ENCODE data around the gene TMA7B. TPM values are rescaled to one million over a fixed set of nuclear protein-coding genes. Genes with fewer than 3 reads are reported as not detected.
A peak's percentile ranks its signal among the peaks of the same experiment; 100 is the strongest.

TMA7B gene
- total and polyA plus RNA-seq, 2 of the 4 experiments (the other 2 are of a cell fraction), result not detected

- TF ChIP-seq POLR2A (IDR thresholded peaks at IDR 0.05; ENCODE audit: low read depth, low read length) (no peak), BHLHE40 (IDR thresholded peaks at IDR 0.05; ENCODE audit: low read depth, low read length) (peak; percentile 31; the same call in 1 of the 2 replicates)
- Histone ChIP-seq H2AFZ (replicated peaks; ENCODE audit: low read length, poor library complexity) (no peak overlapping the region), H2AK5ac (ENCODE audit: low read depth, low read length) (no peak overlapping the region), H4K20me1 (ENCODE audit: insufficient read depth, low read length) (no peaks in the 10 kb centered on the region), H3K9me3 (ENCODE audit: control insufficient read depth, insufficient read depth, low read length) (no peaks in the 10 kb centered on the region), H2AK9ac (replicated peaks; ENCODE audit: low read depth, low read length, poor library complexity) (no peak overlapping the region), H3K18ac (ENCODE audit: low read depth, low read length) (no peak overlapping the region), H3K4ac (ENCODE audit: low read depth, low read length) (no peak overlapping the region), H3K9ac (ENCODE audit: low read depth, low read length) (no peak overlapping the region), H3K56ac (ENCODE audit: extremely low read depth, insufficient read depth, low read length) (no peak overlapping the region), H3K9me1 (ENCODE audit: insufficient read depth, low read length) (0 out of 2 replicates have a peak, but pooled peaks cover 2% of the 10 kb centered on the region), H3K4me1 (ENCODE audit: control insufficient read depth, insufficient read depth, low read length) (peaks cover 4% of the 10 kb centered on the region), H3K4me2 (ENCODE audit: low read depth, low read length) (no peak overlapping the region), H4K5ac (ENCODE audit: low read depth, low read length) (no peak overlapping the region), H3K79me1 (ENCODE audit: low read depth in 1 of 2, low read length in 2 of 2) (no peaks in the 10 kb centered on the region), H2BK120ac (ENCODE audit: low read depth, low read length) (no peak overlapping the region), H3K27ac (ENCODE audit: insufficient read depth, low read length) (no peak overlapping the region), H3K27me3 (ENCODE audit: control insufficient read depth, insufficient read depth, low read length) (peaks cover 21% of the 10 kb centered on the region), H4K8ac (ENCODE audit: low read depth in 2 of 2, low read length in 2 of 2) (no peak overlapping the region), H2BK15ac (ENCODE audit: low read depth, low read length) (no peak overlapping the region), H3K4me3 (ENCODE audit: insufficient read depth, low read depth, low read length) (no peak overlapping the region), H2BK20ac (ENCODE audit: low read depth, low read length) (no peak overlapping the region), H2BK5ac (ENCODE audit: low read depth, low read length, poor library complexity, severe bottlenecking) (no peak overlapping the region), H3K36me3 (ENCODE audit: control insufficient read depth, insufficient read depth, low read length) (no peaks in the 10 kb centered on the region), H3K14ac (replicated peaks; ENCODE audit: low read depth, low read length) (no peak overlapping the region), H3K23ac (ENCODE audit: low read depth, low read length) (no peak overlapping the region), H4K91ac (ENCODE audit: insufficient read depth, low read depth, low read length) (no peak overlapping the region)
- DNase-seq (peak; percentile 94), ATAC-seq (ENCODE audit: low read depth) (peak; percentile 81)
- no TSS peak for BruUV-seq (replicated peaks)
- POLR2A ChIA-PET (ENCODE audit: unreplicated experiment), result no interaction called here
- dilution Hi-C loops (cut with HindIII; ENCODE audit: low sequenced_read_pairs, unreplicated experiment), result no loop called here
- in situ Hi-C loops (cut with MboI; ENCODE audit: low sequenced_read_pairs), result no loop called here
- WGBS, 2 experiments (ENCODE audit: extremely low coverage in 2 of 2, insufficient read length in 1 of 2), result no CpG with 5 or more reads among the region's 4 CpGs
- intact Hi-C loops (cut with micrococcal nuclease), result no loop called here
- CTCF ChIA-PET, result interaction anchor here (0.5 kb wide), 1 partner anchor 70 kb away, joined by 3 read pairs; no protein-coding TSS in a partner anchor
Observed at GRCh38 chr22:39954584-39955055, 5.6 kb upstream of the TMA7B start.
